CD4-positive, alpha-beta T cell treated with Interleukin-21 for 1 hour (primary cell): ENCODE data around the gene SLIT3.

Source experiments
- DNase-seq: peaks from one replicate; pipeline ENCODE4 v3.0.0-alpha.2; 2020

The SLIT3 gene

DNA sequence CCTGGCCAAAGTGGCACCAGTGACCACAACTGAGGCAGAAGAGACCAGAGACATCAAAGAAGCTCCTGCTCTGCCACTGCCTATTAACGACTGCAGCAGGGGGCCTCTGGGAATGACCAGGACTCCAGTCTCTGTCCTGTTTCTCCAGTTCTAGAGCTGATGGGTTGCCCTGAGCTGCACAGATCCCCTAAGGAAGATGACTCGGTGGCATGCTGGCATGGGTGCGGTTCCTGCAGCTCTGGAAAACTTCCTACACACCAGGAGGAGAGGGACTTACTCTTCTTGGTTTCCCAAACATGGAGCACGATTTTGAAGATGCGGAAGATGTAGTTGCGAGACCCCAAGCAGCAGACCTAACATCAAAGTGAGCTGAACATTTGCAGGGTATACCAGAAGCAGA lies 2.7 kb downstream of the SLIT3 start:
- DNase-seq: no peak

DNA sequence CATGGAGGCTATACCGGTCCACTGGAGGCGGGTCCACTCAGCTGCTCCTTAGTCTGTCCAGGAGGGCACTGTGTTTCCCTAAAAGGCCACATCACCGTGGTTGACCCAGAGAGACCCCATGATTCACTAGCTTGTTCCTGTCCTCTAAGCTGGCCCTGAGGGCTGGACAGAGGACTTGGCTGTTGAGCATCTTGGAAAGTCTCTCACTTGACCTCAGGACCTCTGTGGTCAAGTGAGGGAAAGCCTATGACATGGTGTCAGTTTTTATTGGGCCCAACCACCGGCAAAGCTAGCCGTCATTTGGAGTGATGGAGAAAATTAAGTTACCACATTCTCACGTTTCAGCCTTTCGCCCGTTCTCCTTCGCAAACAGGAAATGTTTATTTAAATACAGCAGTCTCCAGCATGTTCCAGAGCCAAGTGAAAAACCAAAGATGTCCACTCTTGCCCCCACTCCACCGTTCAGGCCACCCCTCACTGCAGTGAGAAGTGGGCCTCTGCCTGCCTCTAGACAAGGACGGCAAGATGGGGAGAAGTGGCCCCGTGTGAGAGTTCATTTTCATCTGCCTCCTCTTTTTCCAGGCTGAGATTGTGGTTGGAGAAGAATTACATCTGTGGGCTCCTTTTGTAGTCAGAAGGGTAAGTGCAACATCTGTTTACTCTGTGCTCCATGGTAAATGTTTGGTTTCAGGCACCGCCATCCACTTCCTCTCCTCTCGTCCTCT lies 4.4 kb downstream of the SLIT3 start:
- no peak for DNase-seq

DNA sequence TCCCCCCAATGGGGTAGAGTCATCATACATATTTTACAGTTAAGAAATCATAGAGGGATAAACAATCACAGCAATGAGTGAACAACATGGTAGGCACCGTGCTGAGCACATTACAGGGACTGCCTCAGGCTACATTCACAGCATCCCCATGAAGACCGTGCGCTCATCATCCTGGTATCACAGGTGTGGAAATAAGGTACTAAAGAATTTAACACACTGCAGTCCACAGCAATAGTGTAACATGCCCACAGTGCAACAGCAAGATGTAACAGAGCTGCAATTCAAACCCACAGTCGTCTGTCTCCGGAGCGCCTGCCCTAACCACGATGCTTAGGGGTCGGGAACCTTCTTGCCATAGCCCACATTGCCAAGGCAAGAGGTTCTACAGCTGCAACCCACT lies 5.6 kb downstream of the SLIT3 start:
- DNase-seq: no peak

DNA sequence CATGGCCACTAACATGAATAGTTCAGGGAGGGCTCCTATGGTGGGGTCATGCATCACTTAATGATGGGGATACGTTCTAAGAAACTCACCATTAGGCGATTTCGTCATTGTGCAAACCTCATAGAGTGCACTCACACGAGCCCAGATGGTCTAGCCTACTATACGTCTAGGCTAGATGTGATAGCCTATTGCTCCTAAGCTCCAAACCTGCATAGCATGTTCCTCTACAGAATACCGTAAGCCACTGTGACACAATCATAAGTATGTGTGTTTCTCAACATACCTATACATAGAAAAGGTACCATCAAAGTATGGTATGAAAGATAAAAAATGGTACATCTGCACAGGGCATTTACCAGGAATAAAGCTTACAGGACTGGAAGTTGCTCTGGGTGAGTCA lies 6.3 kb downstream of the SLIT3 start:
- no peak for DNase-seq

DNA sequence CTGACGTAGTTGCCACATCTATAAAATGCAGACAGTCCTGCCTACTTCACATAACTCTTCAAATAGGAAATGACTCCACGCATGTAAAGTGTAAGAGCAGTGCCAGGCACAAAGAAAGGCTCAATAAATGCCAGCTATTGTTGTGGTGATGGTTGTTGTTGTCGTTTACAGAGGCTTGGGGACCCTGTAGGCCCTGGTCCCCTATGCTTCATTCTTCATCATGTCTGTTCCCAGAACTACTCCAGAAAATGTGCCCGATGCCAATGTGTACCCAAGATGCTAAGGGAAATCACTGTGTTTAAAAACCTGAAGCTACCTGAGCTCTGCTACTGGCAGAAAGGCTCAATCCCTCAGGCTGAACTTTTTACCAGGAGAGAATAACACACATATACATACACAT lies 9.1 kb downstream of the SLIT3 start:
- DNase-seq: no peak

DNA sequence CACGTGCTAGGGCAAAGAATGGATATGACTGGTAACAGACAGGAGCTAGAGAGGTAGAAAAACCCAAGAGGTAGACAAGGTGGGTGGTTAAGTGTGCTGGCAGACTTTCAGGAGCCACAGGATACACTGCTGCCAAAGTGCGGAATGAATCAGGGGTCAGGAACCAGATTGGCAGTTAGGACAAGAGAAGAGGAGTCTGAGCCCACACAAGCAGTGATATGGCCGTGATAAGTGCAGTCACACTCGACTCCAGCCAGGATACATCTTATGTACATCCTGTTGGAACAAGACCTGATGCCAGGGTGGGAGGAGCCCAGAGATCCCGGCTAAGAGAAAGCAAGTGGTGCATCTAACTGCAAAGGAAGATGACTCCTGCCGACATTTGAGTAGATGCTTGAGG lies 10.0 kb downstream of the SLIT3 start:
- no peak for DNase-seq

DNA sequence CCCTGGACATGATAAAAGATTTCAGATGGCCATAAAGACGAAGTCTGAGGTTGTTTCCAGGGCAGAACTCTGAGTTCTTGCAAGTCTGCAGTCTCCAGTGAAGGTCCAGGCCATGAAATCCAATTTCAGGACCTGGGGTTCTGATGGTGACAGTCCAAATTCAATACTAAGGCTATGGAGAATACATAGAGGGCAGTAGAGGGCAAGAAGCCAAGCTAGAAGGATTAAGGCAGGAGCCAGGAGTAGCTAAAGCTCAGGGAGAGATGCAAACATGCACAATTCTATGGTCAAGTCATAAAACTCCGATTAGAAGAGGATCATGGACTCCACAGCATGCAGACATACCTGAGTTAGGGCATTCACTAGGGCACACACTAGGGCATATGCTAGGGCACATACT lies 11.4 kb downstream of the SLIT3 start:
- DNase-seq: no peak

DNA sequence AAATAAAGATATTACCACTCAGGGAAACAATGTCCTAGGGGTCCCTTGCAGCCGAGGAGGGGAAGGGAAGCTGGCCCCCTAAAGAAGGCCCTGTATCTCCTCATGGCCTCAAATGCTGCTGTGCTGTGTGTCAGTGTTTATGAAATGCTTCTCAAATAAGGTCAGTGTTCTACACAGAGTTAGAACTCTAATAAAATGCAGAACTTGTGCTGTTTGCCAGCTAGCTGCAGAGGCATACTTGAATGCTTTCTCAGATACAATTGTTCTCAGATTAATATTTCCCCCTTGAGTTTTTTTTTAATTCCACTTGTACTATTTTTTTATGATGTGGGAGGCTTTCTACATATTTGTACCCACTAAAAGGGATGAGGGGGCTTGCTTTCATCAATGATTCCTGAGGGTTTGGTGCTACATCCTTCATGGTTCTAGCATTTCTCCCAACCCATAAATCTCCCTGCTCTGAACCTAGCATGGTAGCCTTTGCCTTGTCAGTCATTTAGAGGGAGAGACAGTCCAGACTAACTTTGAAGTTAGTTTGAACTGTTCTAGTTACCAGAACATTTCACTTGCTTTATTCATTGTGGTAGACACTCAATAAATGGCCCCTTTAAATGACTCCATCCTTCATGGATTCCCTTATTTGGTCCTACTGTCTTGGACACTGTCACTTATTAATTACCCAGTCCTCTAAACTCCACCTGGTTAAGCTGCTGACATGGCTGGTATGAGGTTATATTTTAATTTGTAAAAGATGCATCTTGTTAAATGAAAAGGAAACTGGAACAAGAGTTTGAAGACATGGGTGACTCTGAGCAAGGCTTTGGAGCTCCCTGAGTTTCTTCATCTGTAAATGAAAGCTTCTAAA lies 12.6 kb downstream of the SLIT3 start:
- no peak for DNase-seq

DNA sequence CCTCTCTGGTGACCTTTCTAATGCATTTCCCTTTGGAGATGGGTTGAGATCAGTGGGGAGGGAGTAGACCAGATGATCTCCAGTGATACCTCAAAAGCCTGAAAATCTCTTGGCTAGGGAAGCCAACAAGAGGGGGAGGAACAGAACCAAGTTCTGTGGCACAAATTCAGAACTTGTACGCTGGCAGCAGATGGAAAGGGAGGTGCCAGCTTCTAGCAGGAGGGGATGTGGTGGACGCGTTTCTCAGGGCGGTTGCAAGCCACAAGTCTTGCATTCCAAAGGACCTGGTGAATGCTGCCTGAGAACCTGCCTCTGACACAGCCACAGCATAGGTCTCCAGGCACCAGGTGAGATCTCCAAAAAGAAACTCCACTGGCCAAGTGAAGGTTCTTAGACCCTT lies 13.4 kb downstream of the SLIT3 start:
- no peak for DNase-seq

DNA sequence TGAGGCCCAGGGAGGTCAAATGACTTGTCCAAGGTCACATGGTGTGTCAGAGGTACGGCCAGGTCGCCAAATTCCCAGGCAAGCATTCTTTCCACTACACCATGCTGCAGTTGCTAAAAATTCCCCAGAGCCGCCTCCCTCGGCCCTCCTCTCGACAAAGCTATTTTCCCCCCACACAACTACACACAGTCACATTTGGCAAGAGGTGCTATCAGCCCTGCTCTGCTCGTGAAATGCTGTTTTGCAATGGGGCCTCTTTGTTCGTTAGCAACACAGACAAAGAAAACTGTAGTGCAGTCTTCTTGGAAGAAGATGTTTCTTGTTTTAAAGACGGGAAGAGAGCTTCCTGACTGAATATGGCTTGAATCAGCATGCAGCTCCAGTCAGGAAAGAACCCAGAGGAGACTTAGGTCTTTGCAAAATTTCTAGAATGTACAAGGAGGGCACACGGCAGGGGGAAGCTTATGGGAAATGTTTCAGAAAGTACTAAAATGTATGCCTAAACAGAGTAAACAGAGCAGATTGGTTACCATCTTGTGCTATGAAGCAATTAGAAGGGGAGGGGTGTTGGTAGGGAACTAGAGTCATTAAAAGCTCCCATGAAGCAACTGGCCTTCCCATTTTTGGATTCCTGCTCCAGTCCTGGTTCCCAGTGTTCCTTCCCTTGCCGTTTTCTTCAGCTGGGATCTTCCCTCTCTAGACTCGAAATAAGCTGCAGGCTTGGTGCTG lies 14.2 kb downstream of the SLIT3 start:
- no peak for DNase-seq

DNA sequence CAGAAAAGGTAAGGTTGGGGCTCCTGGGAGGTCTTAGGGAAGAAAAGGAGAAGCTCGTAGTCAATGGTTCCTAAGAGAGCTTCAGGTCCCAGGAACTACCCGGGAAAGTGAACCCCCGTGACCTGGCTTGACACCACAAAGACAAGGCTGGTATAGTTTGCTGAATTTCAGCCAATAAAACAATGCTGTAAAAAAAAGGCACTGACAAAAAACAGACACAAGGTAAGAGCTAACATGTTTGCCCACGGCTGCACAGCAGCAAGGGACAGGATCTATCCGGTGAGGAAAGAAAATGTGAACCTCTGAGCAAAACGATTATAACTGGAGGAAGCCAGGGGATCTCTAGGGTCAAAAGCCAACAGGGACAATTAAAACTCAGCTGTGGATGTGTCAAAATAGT lies 17.1 kb downstream of the SLIT3 start:
- no peak for DNase-seq

DNA sequence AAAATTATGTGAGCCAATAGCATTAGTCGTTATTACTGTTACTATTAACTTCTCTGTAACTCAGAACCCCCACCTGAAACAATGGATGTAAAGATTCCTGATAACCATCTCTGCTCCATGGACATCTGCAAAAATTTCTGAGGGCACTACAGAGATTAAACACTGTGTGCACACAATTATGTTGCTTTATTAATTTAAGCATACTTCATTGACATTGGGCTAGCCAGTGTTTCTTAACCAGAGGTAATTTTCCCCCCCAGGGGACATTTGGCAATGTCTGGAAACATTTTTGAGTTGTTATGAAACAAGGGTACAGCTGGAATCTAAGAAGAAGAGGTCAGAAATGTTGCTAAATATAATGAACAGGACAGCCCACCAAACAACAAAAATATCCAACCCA lies 19.3 kb downstream of the SLIT3 start:
- no peak for DNase-seq

DNA sequence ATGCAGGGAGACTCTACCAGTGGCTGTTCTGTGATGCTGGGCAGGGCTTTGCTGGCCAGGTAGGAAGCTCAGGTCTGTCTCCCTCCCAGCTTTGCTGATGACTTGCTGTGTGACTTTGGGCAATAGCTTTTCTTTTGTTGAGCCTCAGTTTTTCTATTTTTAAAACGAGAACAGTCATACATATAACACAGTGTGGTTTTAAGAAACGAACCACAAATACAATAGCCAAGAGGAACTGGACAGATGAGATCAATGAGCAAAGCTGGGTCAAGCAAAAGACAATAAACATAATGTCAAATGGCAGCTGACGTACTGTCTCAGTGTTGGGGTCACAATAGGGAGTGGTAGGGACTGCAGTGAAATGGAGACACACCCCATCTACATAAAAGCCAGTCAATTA lies 20.2 kb downstream of the SLIT3 start:
- DNase-seq: no peak

DNA sequence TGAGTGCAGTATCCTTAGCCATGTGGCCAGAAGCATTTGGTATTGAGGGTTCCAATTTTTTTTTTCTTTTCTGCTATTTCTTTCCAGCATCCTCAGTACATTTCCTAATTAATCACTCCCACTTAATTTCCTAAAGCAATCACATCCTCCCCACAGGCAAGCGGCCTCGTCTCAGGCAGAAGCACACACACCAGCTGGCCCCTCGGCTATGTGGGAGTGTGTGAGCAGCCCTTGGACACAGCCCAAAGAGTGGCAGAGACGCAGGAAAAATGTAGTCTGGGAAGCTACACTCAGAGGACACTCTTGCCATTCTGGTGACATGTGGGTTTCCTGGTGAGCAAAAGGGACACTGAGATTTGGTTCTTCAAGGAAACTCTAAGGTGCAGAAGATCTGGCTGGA lies 20.7 kb downstream of the SLIT3 start:
- DNase-seq: no peak

DNA sequence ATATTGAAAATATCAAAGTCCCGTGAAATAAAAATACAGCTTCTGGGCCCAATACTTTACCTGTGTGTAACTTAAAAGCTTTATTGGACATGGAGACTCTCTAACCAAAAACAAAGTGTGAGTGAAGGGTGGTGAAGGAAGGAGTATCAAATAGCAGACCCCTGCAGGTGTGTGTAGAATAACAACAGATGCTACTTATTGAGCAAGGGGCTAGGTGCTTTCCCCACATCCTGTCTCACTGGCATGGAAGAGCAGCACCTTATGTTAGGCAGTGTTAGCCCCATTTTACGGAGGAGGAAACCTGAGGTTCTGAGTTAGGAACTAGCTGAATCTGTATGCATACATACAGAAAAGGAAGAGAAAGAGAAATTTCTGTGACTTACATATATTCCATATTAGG lies 21.8 kb downstream of the SLIT3 start:
- DNase-seq: no peak

DNA sequence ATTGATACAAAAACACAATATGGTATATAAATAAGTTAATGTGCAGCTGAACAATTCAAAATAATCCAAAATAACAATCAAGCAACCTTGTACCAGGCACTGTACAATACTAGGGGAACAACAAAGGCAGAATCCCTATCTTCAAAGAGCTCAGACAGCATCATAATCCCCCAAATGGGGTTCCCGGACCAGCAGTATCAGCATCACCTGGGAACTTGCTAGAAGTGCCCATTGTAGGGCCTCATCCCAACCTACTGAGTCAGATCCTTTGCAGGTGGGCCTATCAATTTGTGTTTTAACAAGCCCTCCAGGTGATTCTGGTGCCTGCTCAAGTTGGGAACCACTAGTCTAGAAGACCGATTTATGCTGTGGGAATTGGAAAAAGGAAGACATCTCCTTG lies 27.1 kb downstream of the SLIT3 start:
- DNase-seq: no peak

DNA sequence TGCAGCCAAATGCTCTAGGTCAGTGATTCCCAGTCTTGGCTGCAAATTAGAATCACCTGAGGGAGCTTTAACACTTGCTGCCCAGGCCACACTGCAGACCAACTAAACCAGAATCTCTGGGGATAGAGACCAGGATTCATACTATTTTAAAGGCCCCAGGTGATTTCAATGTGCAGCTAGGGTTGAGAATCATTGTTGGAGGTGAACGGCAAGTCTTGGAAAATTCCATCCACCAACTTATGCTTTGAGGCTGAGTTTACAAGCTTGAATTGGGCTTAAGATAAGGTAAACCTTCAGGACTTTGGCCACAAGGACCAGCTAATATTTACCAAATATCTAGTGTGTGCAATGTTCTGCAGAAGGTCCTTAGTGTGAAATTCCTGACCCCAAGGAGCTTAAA lies 27.5 kb downstream of the SLIT3 start:
- no peak for DNase-seq

DNA sequence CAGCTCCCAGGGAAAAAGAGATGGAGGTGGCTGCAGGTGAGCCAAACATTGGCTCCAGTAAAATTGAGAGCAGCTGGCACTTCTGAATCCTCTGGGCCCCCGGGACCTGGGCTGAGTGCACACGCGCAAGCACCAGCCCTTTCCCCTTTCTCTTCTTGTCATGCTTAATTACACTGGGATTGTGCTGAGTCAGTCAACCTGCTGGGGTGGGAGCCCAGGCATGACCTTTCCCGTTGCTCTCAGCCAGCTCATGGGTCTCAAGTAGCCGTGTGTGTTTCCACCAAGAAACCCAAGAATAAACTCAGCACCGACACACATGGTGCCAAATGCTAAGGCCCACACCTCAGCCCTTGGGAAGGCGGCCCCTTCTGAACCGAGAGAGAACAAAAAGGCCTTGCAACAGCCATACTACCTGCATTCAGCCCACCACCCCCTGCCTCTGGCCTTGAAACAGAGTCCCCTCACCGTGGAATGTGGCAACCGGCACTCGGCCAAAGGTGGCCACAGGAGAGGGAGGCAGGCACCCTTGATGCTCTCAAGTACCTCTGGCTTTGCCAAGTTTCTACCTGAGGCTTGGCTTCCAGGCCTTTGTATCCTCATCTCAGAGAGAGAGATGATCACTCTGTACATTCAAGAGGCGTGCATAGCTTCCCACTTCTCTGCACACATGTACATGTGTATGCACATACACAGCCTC lies 28.1 kb downstream of the SLIT3 start:
- no peak for DNase-seq

DNA sequence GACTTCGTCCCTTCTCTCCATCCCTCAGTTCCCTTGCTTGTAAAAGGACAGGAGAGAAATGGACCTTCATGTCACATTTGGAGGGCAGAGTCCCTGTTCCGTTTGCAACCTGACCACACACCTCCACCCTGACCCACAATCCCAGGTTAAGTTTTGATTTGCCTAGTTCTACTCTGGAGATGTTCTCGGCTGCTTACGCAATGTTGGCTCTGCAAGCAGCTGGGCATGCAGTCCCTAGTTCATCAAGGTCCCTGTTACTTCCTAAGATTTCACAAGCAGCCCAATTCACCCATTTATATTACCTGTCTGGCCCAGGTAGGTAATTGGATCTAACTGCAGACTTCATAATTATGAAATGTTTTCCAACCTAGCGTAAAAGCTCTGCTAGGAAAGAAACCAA lies 28.8 kb downstream of the SLIT3 start:
- no peak for DNase-seq

DNA sequence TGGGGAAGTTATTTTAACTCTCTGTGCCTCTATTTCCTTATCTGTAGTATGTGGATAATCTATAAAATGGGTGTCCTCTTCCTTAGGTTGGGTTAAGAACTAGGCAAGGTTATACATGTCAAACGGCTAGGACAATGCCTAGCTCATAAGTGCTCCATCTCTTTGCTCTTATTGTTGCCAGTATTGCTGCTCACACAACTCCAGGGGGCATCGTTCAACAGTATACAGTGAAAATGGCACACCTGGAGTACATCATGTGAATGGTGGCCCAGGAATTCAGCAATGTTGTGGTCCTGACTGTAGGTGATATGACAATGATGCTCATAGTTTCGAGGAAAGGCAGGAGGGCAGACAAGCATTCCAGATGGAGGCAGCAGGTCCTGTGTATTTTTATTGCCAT lies 30.1 kb downstream of the SLIT3 start:
- no peak for DNase-seq

DNA sequence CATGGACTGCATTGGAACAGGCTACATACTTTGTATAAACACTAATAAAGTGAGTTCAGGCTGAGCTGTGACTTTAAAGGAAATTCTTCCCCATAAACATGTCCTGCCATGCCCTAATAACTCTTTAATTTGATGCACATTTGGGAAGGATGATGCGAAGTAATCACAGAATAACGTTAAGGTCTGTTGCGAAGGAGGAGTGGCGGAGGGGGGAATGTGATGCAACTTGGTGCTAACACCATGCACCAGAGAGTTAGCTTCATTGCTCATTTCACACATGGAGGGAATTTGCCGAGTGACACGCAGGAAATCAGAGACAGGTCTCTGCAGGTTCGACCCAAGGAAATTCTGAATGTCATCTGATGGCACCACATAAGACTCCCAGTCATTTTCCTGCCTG lies 32.9 kb downstream of the SLIT3 start:
- no peak for DNase-seq

DNA sequence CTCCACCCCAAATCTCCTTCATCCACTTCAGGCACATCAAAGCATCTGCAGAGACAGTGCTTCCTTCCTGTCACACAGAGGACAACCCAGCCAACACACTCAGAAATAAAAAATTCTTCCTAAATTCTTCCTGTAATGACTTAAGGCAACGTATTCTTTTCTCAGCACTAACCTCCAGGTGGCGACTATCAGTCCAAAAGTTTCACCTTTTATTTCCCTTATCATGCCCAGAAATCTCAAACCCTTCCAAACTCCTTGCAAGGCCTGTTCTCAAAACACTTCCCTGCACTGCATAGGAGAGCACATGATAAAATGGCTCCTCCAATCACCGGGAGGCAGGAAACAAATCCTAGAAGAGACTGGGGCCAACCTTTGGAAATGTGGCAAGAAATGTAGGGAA lies 35.1 kb downstream of the SLIT3 start:
- no peak for DNase-seq

DNA sequence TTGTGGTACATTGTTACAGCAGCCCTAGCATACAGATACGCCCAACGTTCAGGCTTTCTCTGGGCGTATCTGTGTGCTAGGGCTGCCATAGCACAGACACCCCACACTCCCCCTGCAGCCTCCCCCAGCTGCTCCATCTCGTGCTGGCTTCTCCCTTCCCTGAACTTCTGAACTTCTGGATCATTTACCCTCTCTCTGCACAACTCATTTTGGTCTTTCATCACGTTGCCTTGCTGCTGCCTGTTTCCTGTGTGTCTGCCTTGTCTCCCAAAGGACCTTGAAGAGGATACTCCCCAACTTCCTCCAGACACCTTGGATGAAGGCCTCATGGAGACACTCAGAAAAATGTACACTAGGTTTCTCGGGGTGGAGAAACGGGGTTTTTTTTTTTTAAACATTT lies 37.3 kb downstream of the SLIT3 start:
- DNase-seq: no peak
